Activated CD8-positive, alpha-beta memory T cell treated with anti-CD3 and anti-CD28 coated beads, Interleukin-2, amount 50 U/mL, for 24 hours (primary cell): ENCODE results near the gene DNAJB9.

Experiments used
- DNase-seq: peaks from one replicate; pipeline ENCODE4 v3.0.0-alpha.2; 2020; ENCODE audit errors: extremely low read depth

The DNAJB9 gene

DNA sequence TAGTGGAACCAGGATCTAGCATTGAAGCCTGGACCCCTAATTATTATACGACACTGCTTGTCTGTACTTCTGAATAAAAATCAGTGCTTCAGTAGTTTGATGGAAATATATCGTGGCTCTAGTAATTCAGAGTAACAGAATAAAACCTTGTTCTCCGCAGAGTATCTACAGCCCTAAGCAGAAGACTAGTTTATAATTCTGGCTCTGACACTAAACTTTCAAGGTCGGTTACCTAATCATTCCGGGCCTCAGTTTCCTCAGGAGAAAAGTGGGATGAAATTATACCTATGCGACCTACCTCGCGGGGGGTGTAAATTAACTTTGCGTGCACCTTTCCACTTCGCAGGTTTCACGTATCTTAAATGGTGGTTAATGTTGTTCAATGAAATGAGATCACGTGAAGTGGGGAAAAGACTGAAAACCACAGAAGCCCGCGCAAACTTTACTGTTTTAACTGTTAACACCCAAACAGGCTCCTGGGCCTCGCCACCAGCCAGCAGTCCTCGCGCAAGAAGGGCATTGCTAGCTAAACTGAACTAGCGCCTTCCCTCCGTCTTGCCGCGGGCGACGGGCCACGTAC is 783 bp upstream of the DNAJB9 start:
- DNase-seq, result no peak

DNA sequence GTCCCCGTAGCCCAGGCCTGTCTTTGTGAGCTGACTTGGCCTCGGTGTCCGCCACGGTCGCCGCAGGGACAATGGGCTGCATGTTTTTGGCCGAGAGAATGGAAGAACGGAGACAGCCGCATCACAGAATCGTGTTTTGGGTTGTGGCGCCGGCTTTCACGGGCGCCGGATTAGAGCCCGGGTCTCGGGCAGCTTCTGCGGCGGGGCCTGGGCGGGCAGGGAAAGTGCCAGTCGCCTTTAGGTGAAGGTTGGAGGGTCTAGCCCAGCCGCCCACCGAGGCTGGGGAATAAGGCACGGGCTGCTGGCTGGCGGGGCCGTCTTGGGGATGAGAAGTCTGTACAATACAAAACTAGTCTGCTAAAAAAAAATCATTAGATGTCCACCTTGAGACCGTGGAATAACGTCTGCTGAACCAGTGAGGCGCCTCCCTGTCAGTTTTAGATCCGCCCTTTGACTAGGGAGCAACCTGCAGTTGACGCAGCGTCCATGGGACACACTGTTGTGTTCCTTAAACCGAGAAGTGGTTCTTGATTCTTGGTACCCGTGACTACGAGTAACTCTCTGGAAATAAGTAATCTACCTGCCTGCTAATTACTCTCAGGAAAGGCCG is 577 bp downstream of the DNAJB9 start:
- DNase-seq, result no peak

- no peak for DNase-seq
Measured at GRCh38 chr7:108572480-108572879, 2.8 kb downstream of the DNAJB9 start.

DNA sequence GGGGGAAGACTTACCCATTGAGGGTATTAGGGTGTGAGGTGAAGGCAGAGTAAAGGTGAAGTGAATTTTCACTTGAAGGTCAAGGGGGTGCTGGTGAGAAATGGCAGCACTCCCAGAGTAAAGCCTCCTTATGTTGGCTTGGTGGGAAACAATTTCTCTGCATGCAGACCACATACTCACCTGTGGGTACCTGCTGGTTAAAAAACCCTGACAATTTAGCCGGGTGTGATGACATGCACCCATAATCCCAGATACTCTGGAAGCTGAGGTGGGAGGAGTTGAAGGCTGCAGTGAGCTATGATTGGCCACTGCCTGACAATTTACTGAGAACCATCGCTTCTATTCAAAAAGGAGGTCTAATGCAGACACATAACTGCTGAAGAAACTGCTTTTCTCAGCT is 5.5 kb downstream of the DNAJB9 start:
- DNase-seq, result no peak

GRCh38 chr7:108576116-108576515 is 6.4 kb downstream of the DNAJB9 start:
- no peak for DNase-seq

DNA sequence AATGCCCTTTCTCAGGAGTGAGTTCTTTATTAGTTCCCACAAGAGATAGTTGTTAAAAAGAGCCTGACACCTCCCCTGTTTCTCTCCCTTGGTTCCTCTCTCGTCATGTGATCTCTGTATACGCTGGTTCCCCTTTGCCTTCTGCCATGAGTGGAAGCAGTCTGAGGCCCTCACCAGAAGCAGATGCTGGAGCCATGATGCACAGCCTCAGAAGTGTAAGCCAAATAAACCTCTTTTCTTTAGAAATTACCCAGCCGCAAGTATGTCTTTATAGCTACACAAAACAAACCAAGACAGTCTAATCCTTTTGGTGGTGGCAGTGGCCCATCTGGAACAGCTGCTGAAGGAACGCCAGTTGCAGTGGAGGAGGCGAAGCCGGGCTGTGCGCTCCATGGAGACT is 9.3 kb downstream of the DNAJB9 start:
- DNase-seq, result no peak

GRCh38 chr7:108580298-108580697 is 10.6 kb downstream of the DNAJB9 start:
- DNase-seq, result no peak

- DNase-seq, result no peak
Measured at GRCh38 chr7:108581655-108582491, 12.2 kb downstream of the DNAJB9 start.

DNA sequence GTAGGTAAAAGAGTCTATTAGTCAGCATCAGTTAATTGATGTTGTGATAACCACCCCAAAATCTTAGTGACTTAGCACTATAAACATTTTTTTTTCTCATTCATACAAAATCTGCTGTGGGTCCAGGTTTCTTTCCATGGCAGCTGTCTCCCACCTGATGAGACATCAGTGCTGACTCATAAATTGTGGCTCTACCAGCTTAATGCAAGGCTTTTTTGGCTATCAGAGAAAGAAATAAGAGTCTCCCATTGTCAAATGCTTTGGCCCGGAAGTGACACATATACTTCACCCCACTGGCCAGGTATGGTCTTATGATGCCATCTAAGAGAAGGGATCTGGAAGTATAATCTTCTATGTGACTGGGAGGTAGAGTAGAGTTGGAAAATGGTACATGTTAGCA is 14.5 kb downstream of the DNAJB9 start:
- DNase-seq, result no peak

GRCh38 chr7:108585843-108586242 is 16.2 kb downstream of the DNAJB9 start:
- no peak for DNase-seq

DNA sequence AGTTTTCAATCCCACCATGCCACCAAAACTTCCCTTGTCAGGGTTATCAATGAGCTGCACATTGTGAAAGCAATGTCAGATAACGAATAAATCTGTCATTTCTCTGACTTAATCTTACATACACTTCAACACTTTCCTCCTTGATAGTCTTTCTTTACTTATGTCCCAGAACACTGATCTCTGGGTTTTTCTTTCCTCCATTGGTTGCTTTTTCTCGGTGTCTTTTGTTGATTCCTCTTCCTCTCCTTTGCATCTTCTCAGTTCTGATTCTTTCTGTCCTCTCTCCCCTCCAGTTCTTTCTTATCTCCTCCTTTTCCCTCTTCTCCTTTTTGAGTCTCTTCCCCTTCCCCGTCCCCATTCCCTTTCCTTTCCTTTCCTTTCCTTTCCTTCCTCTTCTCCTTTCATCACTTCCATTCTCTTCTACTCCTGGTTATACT is 16.6 kb downstream of the DNAJB9 start:
- no peak for DNase-seq

DNA sequence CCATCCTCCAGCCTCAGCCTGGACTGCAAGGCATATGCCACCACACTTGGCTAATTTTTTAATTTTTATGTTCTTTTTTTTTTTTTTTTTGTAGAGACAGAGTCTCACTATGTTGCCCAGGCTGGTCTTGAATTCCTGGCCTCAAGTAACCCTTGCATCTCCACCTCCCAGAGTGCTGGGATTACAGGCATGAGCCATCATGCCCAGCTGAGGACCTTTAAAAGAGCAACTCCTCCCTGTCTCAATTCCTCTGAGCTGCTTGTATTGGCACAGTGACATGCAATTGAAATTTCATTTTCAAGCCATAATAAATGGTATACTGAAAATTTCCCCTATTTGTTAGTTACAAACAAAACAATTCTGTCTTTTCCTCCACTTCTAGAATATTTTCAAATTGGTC is 19.5 kb downstream of the DNAJB9 start:
- no peak for DNase-seq

- DNase-seq, result no peak
Measured at GRCh38 chr7:108589874-108590273, 20.2 kb downstream of the DNAJB9 start.

DNA sequence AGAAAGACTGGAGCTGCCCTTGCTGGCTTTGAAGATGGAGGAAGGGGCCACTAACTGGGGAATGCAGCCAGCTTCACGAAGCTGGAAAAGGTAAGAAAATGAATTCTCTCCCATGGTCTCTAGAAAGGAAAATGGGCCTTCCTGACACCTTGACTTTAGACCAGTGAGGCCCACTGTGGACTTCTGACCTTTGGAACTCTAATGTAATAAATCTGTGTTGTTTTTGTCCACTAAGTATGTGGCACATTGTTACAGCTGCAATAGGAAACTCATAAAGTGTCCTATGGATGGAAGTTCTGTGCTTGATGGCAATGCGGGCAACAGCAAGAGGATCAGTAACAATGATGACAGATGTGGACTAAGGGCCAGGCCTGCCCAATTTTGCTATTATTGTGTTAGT is 20.9 kb downstream of the DNAJB9 start:
- DNase-seq, result no peak

DNA sequence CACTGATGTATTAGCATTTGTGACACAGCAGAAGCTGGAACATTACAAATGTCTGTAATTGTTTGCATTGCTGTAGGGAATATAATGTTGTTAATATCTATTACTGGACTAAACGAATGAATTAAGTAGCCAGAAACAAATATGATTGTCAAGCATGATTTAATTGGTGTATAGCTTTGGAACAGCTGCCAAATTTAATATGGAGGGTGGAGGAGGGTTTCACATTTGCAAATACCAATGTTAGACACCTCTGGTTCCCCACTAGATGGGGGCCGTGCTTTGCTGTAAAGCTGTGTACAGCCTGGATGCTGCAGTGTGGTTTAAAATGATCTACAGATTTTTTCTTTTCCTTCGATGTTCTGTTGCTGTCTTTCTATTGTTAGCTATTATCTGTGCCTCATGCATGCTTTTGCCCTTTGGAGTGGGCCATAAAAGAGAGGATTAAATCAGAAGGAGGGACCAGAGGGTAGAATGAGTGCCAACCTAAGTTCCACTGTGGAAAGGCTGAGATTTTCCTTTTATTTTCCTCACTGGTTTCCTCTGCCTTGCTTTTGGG is 23.1 kb downstream of the DNAJB9 start:
- DNase-seq, result no peak

DNA sequence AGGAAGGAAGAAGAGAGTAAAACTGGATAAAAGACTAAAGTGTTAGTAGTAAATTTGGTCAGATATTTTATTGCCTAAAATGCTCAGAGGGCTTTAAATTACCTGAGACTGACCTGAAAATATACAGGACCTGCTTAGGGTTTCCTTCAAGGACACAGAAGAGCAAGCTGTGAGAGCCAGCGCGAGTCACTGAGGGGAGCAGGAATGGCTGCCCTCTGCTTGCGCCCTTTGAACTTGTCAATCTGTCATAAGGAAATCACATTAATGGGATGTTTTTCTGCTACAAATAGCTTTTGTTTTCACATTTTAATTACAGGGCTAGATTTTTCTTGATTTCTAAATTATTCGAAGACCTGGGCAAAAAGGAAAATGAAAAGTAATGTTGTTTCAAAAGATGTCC is 26.9 kb downstream of the DNAJB9 start:
- no peak for DNase-seq

DNA sequence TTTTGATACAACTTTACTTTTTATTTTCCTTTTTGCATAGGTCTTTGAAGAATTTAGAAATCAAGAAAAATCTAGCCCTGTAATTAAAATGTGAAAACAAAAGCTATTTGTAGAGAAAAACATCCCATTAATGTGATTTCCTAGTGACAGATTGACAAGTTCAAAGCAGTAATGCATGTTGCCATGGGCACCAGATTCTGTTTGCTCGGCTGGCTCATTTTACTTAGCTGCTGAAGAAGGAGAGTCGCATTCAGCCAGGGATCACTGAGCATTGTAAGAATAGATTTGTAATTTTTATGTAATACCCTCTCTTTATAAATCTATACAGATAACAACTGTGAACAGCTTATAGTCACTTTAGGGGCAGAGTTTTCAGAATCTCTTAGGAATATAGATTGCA is 28.5 kb downstream of the DNAJB9 start:
- no peak for DNase-seq

DNA sequence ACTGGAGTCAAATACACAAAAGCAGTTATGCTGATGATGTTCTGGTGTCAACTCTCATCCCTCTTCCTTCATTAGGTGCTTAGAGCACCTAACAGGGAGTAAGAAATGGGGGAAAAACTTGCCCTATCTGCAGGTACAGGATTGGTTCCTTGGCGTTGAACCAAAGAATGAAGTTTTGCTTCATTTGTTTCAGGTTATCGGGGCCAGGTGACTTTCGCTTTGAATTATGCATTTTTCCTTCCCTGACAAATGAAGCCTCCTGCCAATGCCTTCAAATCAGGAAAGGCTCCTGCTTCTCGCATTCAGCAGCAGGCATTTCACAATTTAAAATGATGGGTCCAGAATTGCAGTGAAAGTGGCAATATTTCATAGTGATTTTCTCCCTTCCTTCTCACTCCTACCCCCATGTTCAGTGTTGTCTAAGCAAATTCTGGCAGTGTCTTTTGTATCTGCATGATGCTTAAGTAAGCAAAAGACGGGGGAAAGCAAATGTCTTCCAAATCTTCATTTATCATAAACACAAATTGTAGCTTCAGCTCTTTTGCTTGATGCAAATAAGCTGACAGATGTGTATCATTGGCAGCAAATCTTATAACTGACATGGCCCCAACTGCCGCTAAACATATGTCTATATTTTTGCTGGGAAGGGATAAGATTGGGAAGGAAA is 29.4 kb downstream of the DNAJB9 start:
- no peak for DNase-seq

DNA sequence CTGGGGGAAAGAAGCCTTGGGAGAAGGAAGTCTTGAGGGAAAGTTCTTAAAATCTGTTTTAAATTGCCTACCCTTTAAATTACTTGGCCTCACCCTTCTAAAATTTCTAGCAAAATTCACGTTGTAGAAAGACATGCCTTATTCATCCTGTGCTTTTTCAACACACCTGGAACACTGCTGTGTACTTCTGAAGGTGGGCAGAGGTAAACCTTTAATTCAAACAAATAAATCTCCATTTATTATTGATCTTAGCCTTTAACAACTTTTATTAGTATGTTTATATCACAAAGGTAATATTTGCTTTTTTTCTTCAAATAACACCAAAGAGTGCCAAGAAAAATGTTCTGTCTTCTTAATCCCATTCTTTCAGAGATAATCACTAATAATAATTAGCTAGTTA is 30.7 kb downstream of the DNAJB9 start:
- no peak for DNase-seq

GRCh38 chr7:108603656-108604306 is 34.1 kb downstream of the DNAJB9 start:
- no peak for DNase-seq

DNA sequence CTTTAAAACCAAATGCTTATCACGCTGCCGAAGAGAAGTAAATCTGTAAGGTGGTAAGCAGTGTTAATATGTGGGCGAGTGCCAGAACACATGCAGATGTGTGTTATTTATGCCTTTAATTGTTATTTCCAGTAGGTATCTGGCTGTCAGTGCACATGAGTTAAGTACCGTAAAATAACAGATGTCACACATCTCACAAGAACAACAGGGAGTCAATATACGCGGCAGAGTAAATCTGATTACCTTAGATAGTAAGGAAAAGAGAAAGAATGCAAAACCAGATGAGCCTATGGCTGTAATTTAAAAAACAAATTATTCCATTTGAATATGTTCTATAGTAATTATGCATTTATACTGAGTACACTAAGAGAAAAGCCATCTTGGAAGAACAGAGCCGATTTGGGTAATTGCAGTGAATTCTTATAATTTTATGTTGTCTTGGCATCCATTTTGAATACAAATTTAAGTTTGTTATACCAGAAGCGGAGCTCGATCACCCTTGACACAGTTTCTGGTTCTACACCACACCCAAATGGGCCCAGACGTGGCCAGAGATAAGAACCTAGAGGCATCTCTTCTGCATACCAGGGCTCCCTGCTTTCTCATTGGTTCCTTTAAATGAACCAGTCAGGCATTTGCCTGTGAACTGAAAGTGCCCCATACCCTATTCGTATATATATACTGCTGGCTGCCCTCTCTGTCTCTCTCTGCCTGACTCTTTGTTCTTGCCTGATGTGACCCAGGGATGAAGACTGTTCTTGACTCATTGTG is 34.8 kb downstream of the DNAJB9 start:
- DNase-seq, result no peak
